A673 (cell line): ENCODE results near the gene TTC39A. TPM values are rescaled to one million over a fixed set of nuclear protein-coding genes. Genes with fewer than 3 reads are reported as not detected.

ENCODE experiments used
- BruUV-seq: library from RNA; stranded (reverse); fragments of 400-500 nt; replicated peaks from 2 replicates; lab custom pipeline; 2021; lab: Mats Ljungman, UMichigan
- CTCF ChIA-PET: fragments of 300-600 bp; sonication (Branson Sonifier 250); formaldehyde crosslinking; loops from one replicate; lab custom pipeline; 2022; ENCODE audit warnings: antibody characterized with exemption; lab: Charles Lee
- POLR2A ChIA-PET: fragments of 300-600 bp; sonication (Branson Sonifier 250); formaldehyde crosslinking; loops from one replicate; lab custom pipeline; 2022; ENCODE audit warnings: antibody characterized with exemption; ENCODE audit not compliant: low non-redundant PET; lab: Charles Lee
- DNase-seq: peaks from one replicate; pipeline ENCODE4 v3.0.0-alpha.2; 2015; ENCODE audit warnings: low spot score
- H3K27ac ChIP-seq: fragments of 200-600 bp; sonication (generic); 2 replicates; pipeline ENCODE4 v1.5.1; 2016; ENCODE audit warnings: mixed run types, low read depth, mild to moderate bottlenecking, mixed read lengths, antibody characterized with exemption, low read length; ENCODE audit not compliant: poor library complexity, severe bottlenecking
- H3K27me3 ChIP-seq: fragments of 200-600 bp; sonication (generic); replicated peaks from 2 replicates; pipeline ENCODE4 v1.6.1; 2017; ENCODE audit warnings: mixed run types, low read depth, mild to moderate bottlenecking, mixed read lengths, antibody characterized with exemption, low read length; ENCODE audit not compliant: insufficient read depth, poor library complexity
- H3K36me3 ChIP-seq: fragments of 200-600 bp; sonication (generic); 2 replicates; pipeline ENCODE4 v1.6.1; 2016; ENCODE audit warnings: mixed run types, mild to moderate bottlenecking, mixed read lengths, antibody characterized with exemption, low read length; ENCODE audit not compliant: insufficient read depth, poor library complexity, severe bottlenecking
- H3K4me1 ChIP-seq: fragments of 200-600 bp; sonication (generic); 2 replicates; pipeline ENCODE4 v1.6.1; 2017; ENCODE audit warnings: mixed run types, mild to moderate bottlenecking, mixed read lengths, antibody characterized with exemption, low read length; ENCODE audit not compliant: insufficient read depth, poor library complexity, severe bottlenecking
- H3K4me3 ChIP-seq: fragments of 200-600 bp; sonication (generic); 2 replicates; pipeline ENCODE4 v1.5.1; 2016; ENCODE audit warnings: low read depth, mixed run types, mild to moderate bottlenecking, mixed read lengths, low read length; ENCODE audit not compliant: poor library complexity, severe bottlenecking
- H3K9me3 ChIP-seq: fragments of 200-600 bp; sonication (generic); 2 replicates; pipeline ENCODE4 v1.6.1; 2016; ENCODE audit warnings: mixed run types, low read depth, mild to moderate bottlenecking, mixed read lengths, antibody characterized with exemption, low read length; ENCODE audit not compliant: poor library complexity, severe bottlenecking
- EZH2 ChIP-seq: fragments of 200-600 bp; sonication (generic); IDR thresholded peaks from 2 replicates; pipeline ENCODE4 v1.6.1; 2017; ENCODE audit warnings: borderline replicate concordance, low read depth, mild to moderate bottlenecking, mixed read lengths, antibody characterized with exemption, low read length; ENCODE audit not compliant: poor library complexity, severe bottlenecking
- intact Hi-C: fragments of 100-400 bp; cut with micrococcal nuclease; formaldehyde crosslinking; loops from one replicate; pipeline ENCODE4 v1.10.0; 2022; ENCODE audit not compliant: unreplicated experiment
- total RNA-seq: library from RNA; stranded (reverse); gene quantifications from 2 replicates; pipeline ENCODE4 v1.2.3, GENCODE V29; 2021
- TF ChIP-seq, protein P1 (sequence below): fragments of 300-800, 200-600 bp; sonication (generic); conservative IDR thresholded peaks from 2 replicates; pipeline ENCODE4 v1.5.1; 2017; ENCODE audit warnings: low read depth, mild to moderate bottlenecking, antibody characterized with exemption, low read length, moderate library complexity, mixed read lengths

Gene TTC39A
- total RNA-seq, 1 experiment from 2014 or later = 3.1 TPM

GRCh38 chr1:51242546-51242945, 87.8 kb downstream of the TTC39A start:
- ChIA-PET POLR2A (no interaction called here), CTCF (no interaction called here)
- BruUV-seq = no TSS peak
- H3K27me3 ChIP-seq = no peaks in the 10 kb centered on the region
- peaks cover 11% of the 10 kb centered on the region for H3K4me1 ChIP-seq
- no peak for DNase-seq
- H3K27ac ChIP-seq = no peak overlapping the region
- H3K9me3 ChIP-seq = no peaks in the 10 kb centered on the region
- intact Hi-C loops = no loop called here
- no peaks in the 10 kb centered on the region for H3K36me3 ChIP-seq
- TF ChIP-seq EZH2 = no peak
- TF ChIP-seq, protein P1, sequence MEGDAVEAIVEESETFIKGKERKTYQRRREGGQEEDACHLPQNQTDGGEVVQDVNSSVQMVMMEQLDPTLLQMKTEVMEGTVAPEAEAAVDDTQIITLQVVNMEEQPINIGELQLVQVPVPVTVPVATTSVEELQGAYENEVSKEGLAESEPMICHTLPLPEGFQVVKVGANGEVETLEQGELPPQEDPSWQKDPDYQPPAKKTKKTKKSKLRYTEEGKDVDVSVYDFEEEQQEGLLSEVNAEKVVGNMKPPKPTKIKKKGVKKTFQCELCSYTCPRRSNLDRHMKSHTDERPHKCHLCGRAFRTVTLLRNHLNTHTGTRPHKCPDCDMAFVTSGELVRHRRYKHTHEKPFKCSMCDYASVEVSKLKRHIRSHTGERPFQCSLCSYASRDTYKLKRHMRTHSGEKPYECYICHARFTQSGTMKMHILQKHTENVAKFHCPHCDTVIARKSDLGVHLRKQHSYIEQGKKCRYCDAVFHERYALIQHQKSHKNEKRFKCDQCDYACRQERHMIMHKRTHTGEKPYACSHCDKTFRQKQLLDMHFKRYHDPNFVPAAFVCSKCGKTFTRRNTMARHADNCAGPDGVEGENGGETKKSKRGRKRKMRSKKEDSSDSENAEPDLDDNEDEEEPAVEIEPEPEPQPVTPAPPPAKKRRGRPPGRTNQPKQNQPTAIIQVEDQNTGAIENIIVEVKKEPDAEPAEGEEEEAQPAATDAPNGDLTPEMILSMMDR = no peak
- no peak overlapping the region for H3K4me3 ChIP-seq

DNA sequence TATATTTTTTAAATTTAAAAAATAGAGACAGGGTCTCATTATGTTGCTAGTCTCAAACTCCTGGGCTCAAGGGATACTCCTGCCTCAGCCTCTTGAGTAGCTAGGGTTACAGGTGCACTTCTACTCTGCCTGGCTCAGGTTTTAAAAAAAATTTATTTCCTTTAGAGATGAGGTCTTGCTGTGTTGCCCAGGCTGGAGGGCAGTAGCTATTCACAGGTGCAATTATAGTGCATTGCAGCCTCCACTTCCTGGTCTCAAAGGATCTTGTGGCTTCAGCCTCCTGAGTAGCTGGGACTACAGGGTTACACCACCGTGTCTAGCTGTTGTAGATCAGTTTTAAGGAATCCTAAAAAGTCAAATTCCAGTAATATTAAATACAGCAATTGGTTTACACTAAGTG, 89.2 kb downstream of the TTC39A start:
- no peaks in the 10 kb centered on the region for H3K27me3 ChIP-seq
- ChIA-PET CTCF (no interaction called here), POLR2A (no interaction called here)
- no TSS peak for BruUV-seq
- no peaks in the 10 kb centered on the region for H3K36me3 ChIP-seq
- peaks cover 11% of the 10 kb centered on the region for H3K4me1 ChIP-seq
- intact Hi-C loops = no loop called here
- no peak overlapping the region for H3K4me3 ChIP-seq
- TF ChIP-seq, protein P1 = no peak
- TF ChIP-seq EZH2 = no peak
- no peaks in the 10 kb centered on the region for H3K9me3 ChIP-seq
- no peak overlapping the region for H3K27ac ChIP-seq
- no peak for DNase-seq

DNA sequence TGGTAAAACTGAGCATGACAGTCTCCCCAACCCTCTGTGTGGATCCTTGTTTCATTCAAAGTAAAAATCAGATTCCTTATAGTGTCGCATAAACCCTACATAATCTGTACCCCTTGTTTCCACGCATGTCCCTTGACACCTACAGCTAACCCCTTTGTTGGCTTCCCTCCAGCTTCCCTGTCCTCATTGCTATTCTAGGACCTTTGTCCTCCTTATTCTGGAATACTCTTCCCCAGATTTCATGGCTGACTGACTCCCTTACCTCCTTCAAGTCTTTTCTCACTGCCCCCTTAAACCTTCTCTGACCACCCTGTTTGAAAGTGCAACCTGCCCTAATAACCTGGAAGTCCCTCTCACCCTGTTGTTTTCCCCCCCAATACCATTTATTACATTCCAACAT, 90.3 kb downstream of the TTC39A start:
- Histone ChIP-seq H3K4me3 (no peak overlapping the region), H3K4me1 (peaks cover 19% of the 10 kb centered on the region), H3K9me3 (no peaks in the 10 kb centered on the region), H3K36me3 (no peaks in the 10 kb centered on the region), H3K27ac (no peak overlapping the region), H3K27me3 (no peaks in the 10 kb centered on the region)
- ChIA-PET POLR2A (no interaction called here), CTCF (no interaction called here)
- TF ChIP-seq, protein P1 = no peak
- no peak for TF ChIP-seq EZH2
- intact Hi-C loops = no loop called here
- DNase-seq = no peak
- BruUV-seq = no TSS peak
